BJ (cell line): ENCODE results near the gene ACOX1. TPM values are rescaled to one million over a fixed set of nuclear protein-coding genes. Genes with fewer than 3 reads are reported as not detected.

Source experiments
- CTCF ChIA-PET: fragments of 350-600 bp; formaldehyde crosslinking; extraction: SDS; loops from one replicate; lab custom pipeline; 2021; ENCODE audit warnings: antibody characterized with exemption, inconsistent platforms; lab: Yijun Ruan, JAX
- POLR2A ChIA-PET: fragments of 300-600 bp; sonication (Branson Sonifier 250); formaldehyde crosslinking; extraction: SDS; loops from one replicate; lab custom pipeline; 2021; ENCODE audit warnings: antibody characterized with exemption; lab: Charles Lee
- DNase-seq: peaks from one replicate; pipeline ENCODE4 v3.0.0-alpha.2; 2011; ENCODE audit warnings: low read depth
- H3K27me3 ChIP-seq: 2 replicates; pipeline ENCODE4 v1.6.0; 2011; ENCODE audit warnings: low read length; ENCODE audit not compliant: control insufficient read depth, insufficient read depth
- H3K36me3 ChIP-seq: 2 replicates; pipeline ENCODE4 v1.5.1; 2011; ENCODE audit warnings: low read length; ENCODE audit not compliant: control insufficient read depth, insufficient read depth
- H3K4me3 ChIP-seq: 2 replicates; pipeline ENCODE4 v1.5.1; 2011; ENCODE audit warnings: low read depth, mild to moderate bottlenecking, control low read depth, low read length
- CTCF ChIP-seq: IDR thresholded peaks from 2 replicates; pipeline ENCODE4 v1.5.1; 2011; ENCODE audit warnings: low read depth, mild to moderate bottlenecking, control low read depth, inconsistent platforms, low read length, moderate library complexity; ENCODE audit not compliant: insufficient read depth
- polyA plus RNA-seq: library from polyadenylated mRNA; depleted of rRNA; stranded (reverse); fragments of >200 nt; gene quantifications from 2 replicates; pipeline ENCODE4 v1.2.3, GENCODE V29; 2011

Gene ACOX1
- polyA plus RNA-seq, 1 experiment = 33.6 TPM

- no peak for DNase-seq
- CTCF ChIA-PET = interaction anchor here (0.7 to 19.9 kb wide), 5 partner anchors 9 to 112 kb away, joined by 3 to 264 read pairs (median 4); partner anchors contain the start of genes CDK3 and MRPL38
- Histone ChIP-seq H3K4me3 (no peak overlapping the region), H3K36me3 (peaks cover 3% of the 10 kb centered on the region), H3K27me3 (no peaks in the 10 kb centered on the region)
- no peak for TF ChIP-seq CTCF
- POLR2A ChIA-PET = no interaction called here
These were observed 28.8 kb upstream of the ACOX1 start for GRCh38 chr17:76007850-76008165.

DNA sequence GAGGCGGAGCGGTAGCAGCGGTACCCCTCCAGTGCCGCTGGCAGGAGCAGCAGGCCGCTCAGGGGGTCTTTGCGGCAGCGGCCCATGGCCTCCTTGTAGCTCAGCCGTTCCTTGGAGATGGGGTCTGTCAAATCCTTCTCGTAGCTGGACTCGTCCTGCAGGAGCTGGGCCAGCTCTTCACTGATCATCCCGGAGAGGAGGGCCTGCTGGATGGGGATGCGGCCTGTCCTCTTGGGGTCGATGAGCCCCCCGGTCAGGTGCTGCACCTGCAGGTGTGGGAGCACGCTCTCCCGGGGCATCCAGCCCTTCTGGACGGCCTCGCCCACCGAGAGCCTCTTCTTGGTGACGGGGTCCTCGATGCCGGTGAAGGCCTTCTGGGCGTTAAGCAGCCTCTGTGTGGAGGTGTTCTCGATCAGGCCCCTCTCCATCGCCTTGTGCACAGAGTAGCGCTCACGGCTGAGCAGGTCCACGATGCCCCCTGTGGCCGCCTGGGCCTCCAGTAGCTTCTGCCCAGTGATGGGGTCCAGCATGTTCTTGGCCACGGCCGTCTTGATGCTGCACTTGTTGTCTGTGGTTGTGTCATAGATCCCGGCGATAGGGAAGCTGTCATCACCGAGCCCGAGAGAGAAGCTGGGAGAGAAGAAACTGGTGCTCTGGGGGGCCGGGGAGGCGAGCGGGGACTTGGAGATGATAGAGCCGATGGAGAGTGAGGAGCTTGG lies 28.3 kb upstream of the ACOX1 start:
- CTCF ChIA-PET = interaction anchor here (0.7 to 19.9 kb wide), 4 partner anchors 8 to 100 kb away, joined by 3 to 264 read pairs (median 16); partner anchors contain the start of genes CDK3 and MRPL38
- POLR2A ChIA-PET = no interaction called here

GRCh38 chr17:76005263-76006149 lies 26.5 kb upstream of the ACOX1 start:
- peak; percentile 66 for TF ChIP-seq CTCF
- POLR2A ChIA-PET = interaction anchor here (0.7 kb wide), 1 partner anchor 21 kb away, joined by 4 read pairs; no protein-coding TSS in a partner anchor
- Histone ChIP-seq H3K36me3 (peaks cover 5% of the 10 kb centered on the region), H3K4me3 (no peak overlapping the region), H3K27me3 (no peaks in the 10 kb centered on the region)
- DNase-seq = no peak
- CTCF ChIA-PET = interaction anchor here (0.6 to 19.9 kb wide), 21 partner anchors 9 to 210 kb away, joined by 3 to 264 read pairs (median 4); partner anchors contain the start of genes FBF1 and MRPL38

More for the DNA sequence above, 28.3 kb upstream of the ACOX1 start:
- H3K4me3 ChIP-seq = no peak overlapping the region
- H3K27me3 ChIP-seq = no peaks in the 10 kb centered on the region
- H3K36me3 ChIP-seq = peaks cover 3% of the 10 kb centered on the region
- DNase-seq = no peak
- no peak for TF ChIP-seq CTCF

GRCh38 chr17:76004750-76005262 lies 25.8 kb upstream of the ACOX1 start:
- ChIA-PET CTCF (interaction anchor here (0.6 to 19.9 kb wide), 21 partner anchors 8 to 124 kb away, joined by 3 to 264 read pairs (median 4); partner anchors contain the start of genes FBF1 and MRPL38), POLR2A (no interaction called here)
- peaks cover 5% of the 10 kb centered on the region for H3K36me3 ChIP-seq
- no peaks in the 10 kb centered on the region for H3K27me3 ChIP-seq
- TF ChIP-seq CTCF = no peak
- H3K4me3 ChIP-seq = no peak overlapping the region
- no peak for DNase-seq
